Measurements from ENCODE around the gene PPM1F. TPM values are rescaled to one million over a fixed set of nuclear protein-coding genes. Genes with fewer than 3 reads are reported as not detected.

Gene PPM1F
- total RNA-seq, 1 experiment from 2014 or later: 65.1 TPM

DNA sequence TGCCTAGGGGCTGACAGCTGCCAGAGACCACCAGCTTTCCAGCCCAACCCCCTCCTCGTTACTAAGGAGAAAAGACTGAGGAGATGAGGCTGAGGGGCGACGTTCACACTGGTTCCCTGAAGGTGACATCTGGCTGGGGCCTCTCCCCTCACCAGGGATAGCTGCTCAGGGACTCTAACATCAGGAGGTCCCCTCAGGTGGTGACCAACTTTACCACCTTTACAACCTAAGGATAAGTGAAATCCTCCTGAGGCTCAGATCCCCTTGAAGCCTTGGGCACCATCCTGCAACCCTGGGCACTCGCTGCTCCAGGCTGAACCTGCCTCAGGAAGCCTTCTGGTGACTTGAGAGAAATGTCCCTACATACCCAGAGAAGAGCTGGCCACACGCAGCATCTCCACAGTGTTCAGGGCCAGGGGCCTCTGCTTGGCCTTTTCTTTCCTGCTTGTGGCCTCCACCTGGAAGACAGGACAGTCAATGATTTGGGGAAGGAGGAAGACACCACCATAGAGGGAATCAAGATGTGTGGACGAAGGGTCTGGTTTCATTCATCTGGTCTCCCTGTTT, 12.4 kb upstream of the PPM1F start:
- DNase-seq (ENCODE audit: low read depth, low spot score): no peak
- in situ Hi-C loops (cut with HindIII; ENCODE audit: low pct_unique_long_range_greater_than_20kb, low sequenced_read_pairs): no loop called here

DNA sequence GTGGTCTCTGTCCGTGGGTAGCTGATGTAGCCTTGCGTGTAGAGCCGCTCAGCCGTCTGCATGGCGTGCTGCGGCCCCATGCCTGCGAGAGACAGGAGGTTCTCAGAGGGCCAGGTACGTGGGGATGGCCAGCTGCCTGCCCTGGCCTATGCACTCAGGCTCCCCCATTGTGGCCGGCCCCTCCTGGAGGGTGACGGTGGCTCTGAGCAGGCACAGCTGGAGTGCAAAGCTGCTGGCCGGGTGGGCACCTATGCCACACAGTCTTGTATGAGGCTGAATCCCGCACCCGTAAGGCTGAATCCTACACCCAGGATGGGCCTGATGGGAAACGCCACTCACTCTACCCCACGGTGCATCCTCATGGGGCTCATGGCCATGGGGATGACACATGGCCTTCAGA, 11.6 kb upstream of the PPM1F start:
- DNase-seq (ENCODE audit: low read depth, low spot score): no peak
- in situ Hi-C loops (cut with HindIII; ENCODE audit: low pct_unique_long_range_greater_than_20kb, low sequenced_read_pairs): no loop called here

DNA sequence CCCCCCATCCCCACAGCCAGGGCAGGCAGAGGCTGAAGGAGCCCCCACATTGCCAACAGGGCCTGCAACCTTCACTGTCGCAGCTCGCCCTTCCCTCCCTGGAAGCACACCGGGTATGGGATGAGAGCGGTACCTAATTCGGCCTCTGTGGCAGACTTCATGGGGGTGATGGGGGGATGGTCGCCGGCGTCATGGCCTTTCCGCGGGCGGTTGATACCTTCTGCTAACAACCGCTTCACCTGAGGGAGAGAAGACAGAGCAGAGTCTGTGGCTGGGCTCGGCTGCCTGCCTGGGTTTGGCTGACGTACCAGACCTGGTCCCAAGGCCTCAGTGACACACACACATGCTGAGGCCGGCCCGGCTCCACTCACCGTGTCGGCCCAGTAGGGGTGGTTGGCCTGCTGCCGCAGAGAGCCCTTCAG, 11.2 kb upstream of the PPM1F start:
- in situ Hi-C loops (cut with HindIII; ENCODE audit: low pct_unique_long_range_greater_than_20kb, low sequenced_read_pairs): no loop called here
- DNase-seq (ENCODE audit: low read depth, low spot score): no peak

DNA sequence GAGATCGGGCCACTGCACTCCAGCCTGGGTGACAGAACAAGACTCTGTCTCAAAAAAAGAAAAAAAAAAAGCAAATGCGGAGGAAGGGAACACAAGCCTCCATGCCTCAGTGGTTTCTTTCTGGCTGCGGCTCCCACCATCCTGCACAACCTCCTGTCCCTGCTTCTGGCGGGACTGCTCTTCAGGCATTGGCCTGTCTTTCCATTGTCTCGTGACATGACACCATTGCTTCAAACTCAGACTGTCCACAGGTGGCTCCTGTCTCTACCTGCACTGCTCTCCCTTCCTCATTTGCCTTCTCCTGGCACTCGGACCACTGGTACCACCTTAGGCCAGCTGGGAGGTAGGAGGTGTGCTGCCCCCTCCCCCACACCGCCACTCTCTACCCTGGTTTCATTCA, 10.6 kb upstream of the PPM1F start:
- no peak for DNase-seq (ENCODE audit: low read depth, low spot score)
- in situ Hi-C loops (cut with HindIII; ENCODE audit: low pct_unique_long_range_greater_than_20kb, low sequenced_read_pairs): no loop called here

DNA sequence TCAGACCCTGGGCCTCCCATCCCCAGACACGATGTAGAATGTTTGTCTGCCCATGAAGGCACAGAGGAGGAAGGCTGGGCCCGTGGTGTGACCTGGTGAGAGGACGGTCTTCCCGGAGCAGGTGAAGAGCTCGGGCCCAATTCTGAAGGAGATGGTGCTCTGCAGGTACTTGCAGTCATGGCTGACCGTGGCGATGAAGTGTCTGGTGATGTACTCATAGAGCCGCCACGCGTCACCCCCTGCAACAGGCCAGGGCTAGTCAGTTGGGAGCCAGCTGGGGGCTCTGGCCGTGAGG, 10.0 kb upstream of the PPM1F start:
- DNase-seq (ENCODE audit: low read depth, low spot score): no peak
- in situ Hi-C loops (cut with HindIII; ENCODE audit: low pct_unique_long_range_greater_than_20kb, low sequenced_read_pairs): no loop called here

DNA sequence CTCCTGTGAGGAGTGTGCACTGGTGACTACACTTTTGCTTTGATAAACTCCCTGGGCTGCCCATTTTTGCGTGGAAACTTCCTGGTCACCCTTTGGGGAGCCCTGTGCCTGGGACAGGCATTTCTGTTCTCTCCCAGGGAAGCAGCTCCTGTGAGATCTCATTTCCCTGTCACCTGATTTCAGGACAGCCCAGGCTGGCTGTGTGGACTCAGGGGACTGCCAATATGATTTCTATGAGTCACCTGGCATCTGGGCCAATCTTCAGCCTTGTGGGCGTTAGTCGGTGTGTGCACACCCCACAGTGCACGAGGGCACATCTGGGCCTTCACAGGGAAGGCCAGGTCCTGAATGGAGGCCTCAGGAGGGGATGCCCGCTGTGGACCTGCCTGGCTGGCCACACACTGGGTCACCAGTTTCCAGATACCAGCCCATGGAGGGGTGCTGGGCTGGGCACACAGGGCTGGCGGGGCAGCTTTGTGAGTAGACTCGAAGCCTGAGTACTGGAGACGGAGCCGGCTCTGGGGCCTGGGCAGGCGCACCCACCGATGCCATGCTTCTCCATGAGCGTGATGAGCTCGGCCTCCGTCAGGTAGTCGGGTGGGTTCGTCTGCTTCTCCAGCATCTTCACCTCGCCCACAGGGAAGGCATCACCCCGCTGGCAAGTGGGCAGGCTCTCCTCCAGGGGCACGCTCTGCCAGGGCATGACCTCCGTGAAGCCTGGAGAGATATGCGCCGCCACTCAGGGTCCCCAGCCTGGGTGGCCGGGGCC, 9.4 kb upstream of the PPM1F start:
- in situ Hi-C loops (cut with HindIII; ENCODE audit: low pct_unique_long_range_greater_than_20kb, low sequenced_read_pairs): no loop called here
- DNase-seq (ENCODE audit: low read depth, low spot score): no peak

DNA sequence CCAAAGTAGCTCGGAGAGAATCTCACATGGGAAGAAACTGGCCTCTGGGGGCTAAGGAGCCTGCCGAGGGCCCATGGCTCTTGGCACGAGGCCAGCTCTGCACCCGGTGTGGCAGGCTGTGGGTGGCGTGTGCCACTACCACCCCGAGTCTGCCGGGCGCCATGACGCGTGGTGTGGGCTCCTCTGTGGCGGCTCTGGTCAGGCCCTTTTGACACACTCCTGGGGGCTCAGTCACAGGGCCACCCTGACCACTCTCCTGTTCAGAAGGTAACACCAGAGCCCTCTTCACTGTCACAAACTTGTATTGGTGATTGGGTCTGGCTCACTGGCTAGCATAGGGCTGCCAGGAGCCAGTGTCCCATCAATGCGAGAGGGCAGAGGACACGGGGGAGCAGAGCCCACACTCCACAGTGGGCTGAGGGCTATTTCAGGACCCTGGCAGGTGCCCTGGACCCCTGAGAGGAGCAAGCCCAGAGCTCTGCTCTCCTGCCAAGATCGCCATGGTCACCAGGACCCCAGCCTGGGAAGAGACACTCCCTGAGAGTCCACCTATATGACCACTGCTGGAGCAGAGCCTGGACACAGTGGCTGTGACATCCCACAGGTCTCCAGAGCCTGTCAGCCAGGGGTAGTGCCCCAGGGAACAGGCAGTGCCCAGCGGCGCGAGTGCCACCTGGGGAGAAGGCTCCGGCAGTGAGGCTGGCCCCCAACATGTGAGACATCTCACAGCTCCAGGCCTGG, 8.6 kb upstream of the PPM1F start:
- no peak for DNase-seq (ENCODE audit: low read depth, low spot score)
- in situ Hi-C loops (cut with HindIII; ENCODE audit: low pct_unique_long_range_greater_than_20kb, low sequenced_read_pairs): no loop called here

DNA sequence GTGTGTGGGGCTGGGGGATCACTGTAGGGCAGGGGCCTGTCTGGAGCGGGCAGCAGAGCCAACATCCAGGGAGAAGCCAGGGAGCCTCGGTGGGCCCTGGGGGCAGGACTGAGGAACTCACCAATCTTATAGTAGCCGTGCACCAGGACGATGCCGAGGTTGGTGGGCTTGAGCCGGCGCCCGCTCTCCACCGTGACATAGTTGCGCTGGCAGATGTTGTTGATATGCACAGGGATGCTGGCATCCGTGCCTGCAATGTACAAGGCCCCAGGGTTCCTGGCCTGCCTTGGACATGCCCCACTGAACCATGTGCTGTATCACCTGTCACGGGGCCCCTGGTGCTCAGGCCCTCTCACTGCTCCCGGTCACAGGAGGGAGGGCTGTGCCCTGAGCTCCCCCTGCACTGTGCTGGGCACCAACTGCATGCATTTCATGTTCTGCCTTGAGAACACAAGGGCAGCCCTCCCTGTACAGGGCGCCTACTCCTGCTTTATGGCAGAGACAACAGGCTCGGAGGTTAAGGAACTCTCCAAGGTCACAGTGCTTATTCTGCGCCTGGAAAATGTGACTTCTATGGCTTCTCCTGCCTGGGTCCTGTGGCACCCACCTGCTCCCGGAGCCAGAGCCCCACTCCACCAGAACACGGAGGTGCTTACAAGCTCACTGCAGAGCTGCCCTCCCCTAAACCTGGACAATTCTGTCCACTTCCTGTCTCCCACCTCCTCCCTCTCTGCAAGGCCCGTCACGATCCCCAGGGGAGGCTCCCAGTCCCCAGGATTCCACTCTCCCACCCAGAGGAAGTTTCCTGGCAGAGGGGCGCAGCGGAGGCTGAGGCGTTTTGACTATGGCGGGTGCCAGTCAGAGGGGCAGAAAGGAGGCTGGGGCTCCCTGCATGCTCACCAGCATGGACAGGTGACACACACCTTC, 7.8 kb upstream of the PPM1F start:
- in situ Hi-C loops (cut with HindIII; ENCODE audit: low pct_unique_long_range_greater_than_20kb, low sequenced_read_pairs): no loop called here
- DNase-seq (ENCODE audit: low read depth, low spot score): no peak

DNA sequence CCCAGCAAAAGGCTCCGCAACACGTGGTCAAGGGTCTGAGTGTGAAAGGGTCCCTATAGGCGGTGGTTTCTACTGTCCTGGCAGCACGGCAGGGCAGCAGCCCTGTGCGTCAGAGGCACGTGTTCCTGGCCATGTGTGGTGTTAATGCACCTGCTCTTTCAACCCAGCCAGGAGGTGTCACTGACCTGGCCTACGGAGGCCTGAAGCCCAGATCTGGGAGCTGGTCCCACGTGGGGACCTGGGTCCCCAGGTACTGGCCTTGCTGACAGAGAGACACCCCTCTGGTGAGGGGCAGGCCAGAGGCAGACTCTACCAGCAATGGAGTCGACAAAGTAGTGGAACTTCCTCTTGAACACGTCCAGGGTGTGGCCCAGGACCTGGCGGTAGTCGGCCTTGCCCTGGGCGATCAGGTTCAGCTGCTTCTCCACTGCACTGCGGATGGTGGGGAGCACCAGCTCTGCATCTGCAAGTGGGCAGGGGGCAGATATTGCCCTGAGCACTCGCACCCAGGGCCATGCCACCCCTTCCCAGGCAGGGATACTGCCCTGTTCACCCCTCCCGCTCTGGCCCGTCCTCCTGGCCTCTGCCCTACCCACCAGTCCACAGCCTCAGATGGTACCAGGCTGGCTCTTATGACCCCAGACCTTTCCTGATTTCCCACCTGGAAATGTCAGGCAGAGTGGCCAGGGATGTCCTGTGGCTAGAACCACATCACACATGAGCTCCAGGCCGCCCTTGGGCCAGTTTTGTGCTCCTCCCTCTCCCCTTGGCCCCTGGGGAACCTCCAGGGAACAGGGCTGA, 6.8 kb upstream of the PPM1F start:
- in situ Hi-C loops (cut with HindIII; ENCODE audit: low pct_unique_long_range_greater_than_20kb, low sequenced_read_pairs): no loop called here
- no peak for DNase-seq (ENCODE audit: low read depth, low spot score)

DNA sequence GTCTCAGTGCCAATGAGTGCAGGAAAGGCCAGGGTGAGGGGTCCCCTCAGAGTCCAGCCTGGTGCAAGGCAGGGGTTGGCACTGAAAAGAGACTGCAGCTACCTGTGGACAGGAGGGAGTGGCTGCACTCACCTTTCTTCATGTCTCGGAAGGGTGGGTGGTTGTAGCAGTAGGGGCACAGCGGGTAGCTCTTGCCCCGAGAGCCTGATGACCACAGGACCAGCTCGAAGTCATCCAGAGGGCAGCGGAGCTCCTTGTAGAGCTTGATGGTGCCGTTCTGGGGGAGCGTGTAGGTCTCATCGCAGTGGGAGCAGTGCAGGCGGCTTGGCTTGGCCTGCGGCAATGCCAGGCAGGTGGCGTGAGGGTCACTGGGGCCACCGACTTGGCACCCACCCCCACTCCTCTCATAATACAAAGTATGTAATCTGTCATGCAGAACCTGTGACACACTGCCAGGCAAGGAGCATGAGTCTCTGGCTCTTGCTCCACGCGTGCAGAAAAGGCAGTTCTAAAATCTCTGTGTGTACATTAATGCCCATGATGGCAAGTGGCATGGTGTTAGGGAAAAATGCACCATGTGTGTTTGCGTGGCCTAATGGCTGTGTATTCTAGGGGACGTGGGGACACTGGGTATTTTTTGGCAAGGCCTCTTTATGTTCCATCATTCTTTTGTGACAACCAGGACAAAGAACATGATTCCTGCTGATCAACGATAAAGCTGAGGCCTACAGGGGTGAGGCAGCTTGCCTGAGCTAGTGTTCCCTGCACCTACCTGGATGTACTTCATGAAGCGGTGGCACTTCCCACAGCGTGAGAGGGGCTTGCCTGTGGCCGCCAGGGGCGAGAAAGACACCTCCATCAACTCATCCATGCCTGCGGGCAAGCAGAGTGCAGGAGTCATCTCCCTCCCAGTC, 6.0 kb upstream of the PPM1F start:
- in situ Hi-C loops (cut with HindIII; ENCODE audit: low pct_unique_long_range_greater_than_20kb, low sequenced_read_pairs): no loop called here
- DNase-seq (ENCODE audit: low read depth, low spot score): no peak

DNA sequence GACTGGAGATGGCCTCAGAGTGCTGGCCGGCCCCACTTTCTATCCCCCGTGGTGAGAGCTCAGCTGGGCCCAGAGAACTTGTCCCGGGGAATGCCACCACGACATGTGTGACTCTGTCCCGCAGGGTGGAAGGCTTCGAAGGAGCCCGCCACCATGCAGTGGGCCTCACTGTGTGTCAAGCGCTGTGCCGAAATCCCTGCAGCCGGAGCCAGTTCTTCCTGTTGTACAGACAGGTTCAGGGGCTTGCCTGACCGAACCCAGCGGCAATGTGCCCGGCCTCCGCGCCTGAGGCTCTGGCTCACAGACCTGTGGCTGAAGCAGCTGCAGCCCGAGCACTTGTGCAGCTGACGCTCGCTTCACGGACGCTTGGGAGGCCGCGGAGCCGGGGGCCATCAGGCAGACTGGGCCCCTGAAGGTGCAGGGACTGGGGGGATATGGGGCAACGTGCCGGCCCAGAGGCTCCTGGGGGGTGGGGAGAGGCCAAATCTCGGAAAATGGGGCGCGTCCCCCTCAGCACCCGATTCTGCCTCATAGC, 650 bp downstream of the PPM1F start:
- in situ Hi-C loops (cut with HindIII; ENCODE audit: low pct_unique_long_range_greater_than_20kb, low sequenced_read_pairs): no loop called here
- no peak for DNase-seq (ENCODE audit: low read depth, low spot score)

DNA sequence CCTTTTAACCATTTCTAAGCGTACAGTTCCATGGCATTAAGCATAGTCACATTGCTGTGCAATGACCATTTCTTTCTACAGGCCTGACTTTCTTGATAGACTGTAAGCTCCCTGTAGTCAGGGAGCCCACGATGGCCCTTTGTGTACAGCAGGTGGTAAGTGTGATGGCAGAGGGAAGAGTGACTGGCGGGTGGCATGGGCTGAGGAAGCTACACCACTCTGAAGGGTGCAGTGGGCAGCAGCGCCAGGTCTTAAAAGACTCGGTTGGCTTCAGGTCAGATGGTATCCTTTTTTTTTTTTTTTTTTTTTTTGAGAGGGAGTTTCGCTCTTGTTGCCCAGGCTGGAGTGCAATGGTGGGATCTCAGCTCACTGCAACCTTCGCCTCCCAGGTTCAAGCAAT, 1.6 kb downstream of the PPM1F start:
- no peak for DNase-seq (ENCODE audit: low read depth, low spot score)
- in situ Hi-C loops (cut with HindIII; ENCODE audit: low pct_unique_long_range_greater_than_20kb, low sequenced_read_pairs): no loop called here

DNA sequence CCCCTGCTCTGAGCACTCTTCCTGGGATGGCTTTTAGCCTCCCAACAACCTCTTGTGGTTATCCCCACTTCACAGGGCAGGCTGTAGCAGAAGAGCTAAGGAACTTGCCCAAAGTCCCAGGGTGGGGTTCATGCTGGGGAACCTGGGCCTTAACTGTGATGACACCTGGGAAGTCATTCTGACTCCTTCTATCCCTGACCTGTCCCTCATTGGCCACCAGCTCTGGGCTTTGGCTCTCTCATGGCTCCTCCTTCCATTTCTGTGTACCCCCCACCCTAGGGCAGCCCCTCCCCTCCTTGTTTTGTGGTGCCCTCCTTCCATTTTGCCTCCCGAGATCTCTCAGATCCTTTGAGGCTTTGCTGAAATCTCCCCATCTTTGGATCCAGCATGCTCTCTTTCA, 2.7 kb downstream of the PPM1F start:
- no peak for DNase-seq (ENCODE audit: low read depth, low spot score)
- in situ Hi-C loops (cut with HindIII; ENCODE audit: low pct_unique_long_range_greater_than_20kb, low sequenced_read_pairs): loop anchor here (25.0 kb wide), 2 partner anchors 138 to 238 kb away; no protein-coding TSS in a partner anchor

DNA sequence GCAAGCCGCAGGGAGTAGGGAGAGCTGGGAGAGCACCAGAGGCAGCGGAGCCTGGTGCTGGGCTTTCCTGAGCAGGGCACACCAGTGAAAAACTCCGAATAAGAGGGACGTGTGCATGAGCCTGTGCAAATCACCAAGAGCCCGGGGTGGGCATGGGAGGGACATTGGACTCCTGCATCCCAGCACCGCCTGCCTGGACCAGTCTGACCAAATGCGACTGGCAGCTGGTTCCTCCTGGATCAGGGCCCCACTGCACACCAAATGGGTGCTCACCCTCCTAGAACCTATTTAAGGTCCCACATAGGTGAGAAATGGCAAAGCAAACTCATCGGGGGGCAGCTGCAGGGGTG, 3.1 kb downstream of the PPM1F start:
- DNase-seq (ENCODE audit: low read depth, low spot score): no peak
- in situ Hi-C loops (cut with HindIII; ENCODE audit: low pct_unique_long_range_greater_than_20kb, low sequenced_read_pairs): loop anchor here (25.0 kb wide), 2 partner anchors 137 to 237 kb away; no protein-coding TSS in a partner anchor

DNA sequence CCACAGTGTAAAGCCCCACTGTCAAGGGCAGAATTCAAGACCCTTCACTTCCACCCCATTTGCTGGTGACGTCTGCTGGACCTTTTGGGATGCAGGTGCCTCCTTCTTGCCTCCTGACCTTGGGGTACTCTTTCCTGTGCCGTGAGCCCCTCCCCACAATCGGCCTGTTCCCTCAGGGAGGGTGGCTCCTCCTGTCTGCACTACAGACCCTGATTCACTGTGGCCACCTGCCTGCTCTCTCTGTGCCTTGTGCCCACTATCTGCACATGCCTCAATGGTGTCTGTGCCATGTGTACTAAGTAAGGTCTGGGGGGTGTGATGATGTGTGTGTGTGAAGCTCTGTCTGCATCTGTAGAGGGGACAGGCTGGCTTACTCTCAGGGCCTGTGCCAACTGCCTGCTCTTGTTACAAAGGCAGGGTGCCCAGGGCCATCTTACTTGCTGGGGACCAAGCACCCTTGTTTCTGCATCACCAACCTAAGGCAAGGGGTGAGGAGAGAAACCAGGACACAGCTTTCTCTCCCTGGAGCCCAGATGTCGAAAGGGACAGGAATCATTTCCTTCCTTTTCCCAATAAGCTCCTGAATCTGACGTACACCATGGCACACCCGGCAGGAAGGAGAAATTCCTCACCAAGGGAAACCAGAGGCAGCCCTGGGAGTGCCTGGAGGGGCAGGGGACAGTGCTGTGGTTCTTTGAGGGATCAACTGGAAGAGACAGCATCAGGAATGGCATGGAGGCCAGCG, 3.7 kb downstream of the PPM1F start:
- in situ Hi-C loops (cut with HindIII; ENCODE audit: low pct_unique_long_range_greater_than_20kb, low sequenced_read_pairs): loop anchor here (25.0 kb wide), 2 partner anchors 137 to 237 kb away; no protein-coding TSS in a partner anchor
- no peak for DNase-seq (ENCODE audit: low read depth, low spot score)
